Stimulated activated CD8-positive, alpha-beta memory T cell treated with anti-CD3 and anti-CD28 coated beads, Interleukin-12 subunit alpha, Interleukin-12 subunit beta, amount 100 ng/mL, for 1 hour (primary cell): ENCODE measurements around the gene NKX1-2.
"Not testable (repeated sequence)": the region's sequence is repeated elsewhere in the genome, so short reads cannot be mapped to it uniquely, and the experiment has no call there.

ENCODE experiments used
- DNase-seq: peaks from one replicate; pipeline ENCODE4 v3.0.0-alpha.2; 2020; ENCODE audit warnings: low read depth

The NKX1-2 gene

DNA sequence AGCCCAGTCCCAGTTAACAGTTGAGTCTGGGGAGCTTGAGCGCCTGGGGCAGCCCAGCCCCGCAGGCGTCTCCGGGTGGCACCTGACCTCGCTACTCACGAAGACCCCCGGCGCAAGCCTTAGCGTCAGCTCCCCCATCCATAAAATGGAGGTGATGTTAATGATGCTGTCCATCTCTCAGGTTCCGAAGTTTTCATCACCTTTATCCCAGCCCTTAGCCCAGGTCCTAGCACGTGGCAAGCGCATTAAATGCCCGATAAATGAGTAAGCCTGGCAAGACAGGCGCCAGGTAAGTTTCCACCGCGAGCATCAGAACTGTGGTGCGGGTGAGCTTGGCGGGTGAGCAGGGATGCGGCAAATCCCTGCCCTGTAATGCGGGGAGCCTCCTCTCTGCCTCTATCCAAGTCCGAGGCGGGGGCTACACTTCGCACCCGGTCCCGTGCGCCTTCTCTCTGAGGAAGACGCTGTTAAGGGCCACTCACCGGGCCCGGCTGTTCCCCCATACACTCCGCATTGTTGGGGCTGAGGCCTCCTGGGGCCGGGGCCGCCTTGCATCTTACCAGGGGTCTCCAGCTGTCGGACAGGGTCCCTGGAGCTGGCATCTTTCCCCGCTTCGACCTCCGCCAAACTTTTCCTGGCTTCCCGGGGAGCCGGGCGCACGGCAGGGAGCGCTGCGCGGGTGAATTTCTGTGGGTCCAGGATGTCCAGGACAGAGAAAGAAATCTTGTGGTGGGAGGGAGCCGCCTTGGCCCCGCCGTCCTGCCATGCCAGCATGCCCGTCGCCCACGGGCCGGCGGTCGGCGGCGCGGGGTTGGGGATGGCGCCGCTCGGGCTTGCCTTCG, 444 bp downstream of the NKX1-2 start:
- DNase-seq = no peak

DNA sequence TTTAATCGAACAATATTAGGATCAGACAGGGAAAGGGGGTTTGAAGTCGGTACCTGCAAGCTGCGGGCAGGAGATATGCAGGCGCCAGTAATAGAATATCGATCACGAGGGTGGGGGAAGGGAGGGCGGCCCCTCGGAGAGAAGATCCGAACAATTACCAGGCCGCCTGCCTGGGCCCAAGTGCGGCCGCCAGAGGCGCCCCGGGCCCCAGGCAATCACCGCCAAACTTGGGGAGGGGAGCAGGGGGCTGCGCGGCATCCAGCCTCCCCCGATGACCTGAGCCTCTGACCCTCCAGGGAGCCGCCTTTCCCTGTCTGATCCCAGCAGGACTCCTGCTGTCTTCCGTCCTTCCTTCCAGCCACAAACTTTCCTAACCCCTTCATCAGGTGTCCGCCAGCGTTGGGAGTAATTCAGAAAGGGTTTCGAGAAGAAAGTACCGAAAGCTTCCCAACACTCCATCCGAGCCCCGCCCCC, 1.1 kb downstream of the NKX1-2 start:
- no peak for DNase-seq

DNA sequence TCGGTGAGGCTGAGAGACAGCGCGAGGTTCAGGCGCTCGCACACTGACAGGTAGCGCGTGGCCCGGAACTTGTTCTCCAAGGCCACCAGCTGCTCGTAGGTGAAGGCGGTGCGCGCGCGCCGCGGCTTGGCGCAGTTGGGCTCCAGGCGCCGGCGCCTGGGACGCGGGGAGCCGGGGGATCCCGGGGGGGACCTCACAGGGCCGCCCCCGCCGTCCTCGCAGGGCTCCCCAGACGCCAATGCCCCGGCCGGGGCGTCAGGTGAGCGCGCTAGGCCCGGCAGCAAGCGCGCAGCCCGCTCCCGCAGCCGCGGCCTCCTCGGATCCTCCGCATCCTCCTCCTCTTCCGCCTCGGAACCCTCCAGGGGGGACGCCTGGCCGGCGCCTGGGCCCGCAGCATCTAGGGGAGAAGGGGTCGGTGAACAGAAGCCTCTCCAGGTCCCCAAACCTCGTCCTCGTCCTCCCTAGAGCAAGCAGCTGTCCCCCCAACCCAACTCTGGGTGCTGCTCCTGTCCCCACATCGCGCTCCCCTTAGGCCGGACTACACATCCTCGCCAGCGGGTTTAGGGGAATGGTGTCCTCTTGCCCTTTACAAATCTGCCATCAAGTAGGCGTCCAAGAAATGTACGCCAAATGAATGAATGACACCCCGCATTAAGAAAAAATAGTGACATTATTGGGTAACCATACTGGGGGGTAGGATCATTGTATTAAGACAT, 1.9 kb downstream of the NKX1-2 start:
- no peak for DNase-seq

DNA sequence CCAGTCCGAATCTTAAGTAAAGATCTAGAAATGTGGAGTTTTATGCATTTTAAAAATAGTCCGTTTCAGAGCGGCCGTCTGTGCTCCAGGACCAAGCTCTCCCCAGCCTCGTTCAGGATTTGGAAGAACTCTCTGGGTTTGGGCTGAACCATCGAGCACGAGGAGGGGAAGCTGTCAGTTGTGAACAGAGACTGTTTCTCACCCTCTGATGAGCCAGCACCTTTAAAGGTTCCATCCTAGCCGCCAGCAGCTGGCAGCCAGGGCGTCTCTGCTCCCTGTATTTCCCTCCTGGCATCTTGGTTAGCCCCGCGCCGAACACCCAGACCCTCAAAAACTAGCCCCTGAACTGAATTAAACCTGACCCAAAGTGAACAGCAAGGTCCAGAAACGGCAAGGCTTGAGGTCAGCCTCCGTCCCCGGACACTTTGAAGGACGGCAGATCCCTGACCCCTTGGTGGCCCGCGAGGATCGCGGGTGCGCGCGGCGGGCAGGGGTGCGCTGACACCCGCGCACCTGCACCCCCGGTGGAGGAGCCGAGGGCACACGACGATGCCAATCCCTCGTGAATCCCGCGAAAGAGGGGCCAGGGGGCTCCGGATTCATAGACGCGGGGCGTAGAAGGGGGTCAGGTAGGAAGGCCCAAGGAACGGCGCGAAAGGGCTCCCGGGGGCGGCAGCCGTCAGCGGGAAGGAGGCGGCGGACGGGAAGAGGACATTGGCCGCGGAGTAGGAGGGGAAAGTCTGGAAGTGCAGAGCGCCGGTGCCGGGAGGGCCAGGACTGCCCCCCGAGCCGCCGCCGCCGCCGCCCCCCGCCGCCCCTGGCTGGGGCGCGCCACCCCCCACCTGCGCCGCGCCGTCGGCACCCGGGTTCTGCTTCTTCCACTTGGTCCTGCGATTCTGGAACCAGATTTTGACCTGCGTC, 2.7 kb downstream of the NKX1-2 start:
- no peak for DNase-seq

DNA sequence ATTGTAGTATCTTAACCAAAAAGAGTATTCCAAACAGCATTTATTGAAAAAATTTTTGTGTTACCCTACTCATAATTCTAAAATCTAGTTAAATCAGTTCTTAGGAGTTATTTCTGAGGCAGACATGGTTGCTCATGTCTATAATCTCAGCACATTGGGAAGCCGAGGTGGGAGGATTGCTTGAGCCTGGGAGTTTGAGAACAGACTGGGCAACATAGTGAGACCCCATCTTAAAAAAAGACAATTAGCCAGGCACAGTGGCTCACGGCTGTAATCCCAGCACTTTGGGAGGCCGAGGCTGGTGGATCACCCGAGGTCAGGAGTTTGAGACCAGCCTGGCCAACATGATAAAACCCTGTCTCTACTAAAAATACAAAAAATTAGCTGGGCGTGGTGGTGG, 8.1 kb downstream of the NKX1-2 start:
- DNase-seq = not testable (repeated sequence)

DNA sequence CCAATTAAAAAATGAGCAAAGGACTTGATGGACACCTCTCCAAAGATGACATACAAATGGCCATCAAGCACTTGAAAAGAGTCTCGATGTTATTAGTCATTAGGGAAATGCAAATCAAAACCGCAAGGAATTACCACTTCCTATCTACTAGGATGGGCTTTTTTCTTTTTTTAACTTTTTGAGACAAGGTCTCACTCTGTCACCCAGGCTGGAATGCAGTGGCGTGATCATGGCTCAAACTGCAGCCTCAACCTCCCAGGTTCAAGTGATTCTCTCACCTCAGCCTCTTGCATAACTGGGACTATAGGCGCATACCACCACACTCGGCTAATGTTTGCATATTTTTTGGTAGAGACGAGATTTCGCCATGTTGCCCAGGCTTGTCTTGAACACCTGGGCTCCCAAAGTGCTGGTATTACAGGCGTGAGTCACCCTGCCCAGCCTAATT, 13.6 kb downstream of the NKX1-2 start:
- no peak for DNase-seq

DNA sequence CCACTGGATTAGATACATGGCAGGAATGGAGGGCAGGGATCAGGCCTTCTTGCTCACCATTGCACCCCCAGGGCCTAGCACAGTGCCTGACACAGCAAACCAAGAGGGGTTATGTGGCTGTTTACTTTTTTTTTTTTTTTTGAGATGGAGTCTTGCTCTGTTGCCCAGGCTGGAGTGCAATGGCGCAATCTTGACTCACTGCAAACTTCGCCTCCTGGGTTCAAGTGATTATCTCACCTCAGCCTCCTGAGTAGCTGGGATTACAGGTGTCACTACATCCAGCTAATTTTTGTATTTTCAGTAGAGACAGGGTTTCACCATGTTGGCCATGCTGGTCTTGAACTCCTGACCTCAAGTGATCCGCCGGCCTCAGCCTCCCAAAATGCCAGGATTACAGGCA, 14.2 kb downstream of the NKX1-2 start:
- DNase-seq = not testable (repeated sequence)

DNA sequence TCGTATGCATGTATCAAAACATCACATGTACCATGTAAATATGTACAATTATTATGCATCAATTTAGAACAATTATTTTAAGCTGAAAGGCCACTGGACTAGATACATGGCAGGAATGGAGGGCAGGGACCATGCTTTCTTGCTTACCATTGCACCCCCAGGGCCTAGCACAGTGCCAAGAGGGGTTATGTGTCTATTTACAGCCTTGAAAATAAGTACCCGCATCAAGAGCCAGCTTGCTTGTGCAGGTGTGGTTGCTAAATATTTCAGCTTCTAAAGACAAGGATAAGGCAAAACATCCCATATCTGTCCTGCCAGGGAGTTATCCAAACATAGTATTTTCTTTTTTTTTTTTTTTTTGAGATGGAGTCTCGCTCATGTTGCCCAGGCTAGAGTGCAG, 16.4 kb downstream of the NKX1-2 start:
- DNase-seq = no peak

DNA sequence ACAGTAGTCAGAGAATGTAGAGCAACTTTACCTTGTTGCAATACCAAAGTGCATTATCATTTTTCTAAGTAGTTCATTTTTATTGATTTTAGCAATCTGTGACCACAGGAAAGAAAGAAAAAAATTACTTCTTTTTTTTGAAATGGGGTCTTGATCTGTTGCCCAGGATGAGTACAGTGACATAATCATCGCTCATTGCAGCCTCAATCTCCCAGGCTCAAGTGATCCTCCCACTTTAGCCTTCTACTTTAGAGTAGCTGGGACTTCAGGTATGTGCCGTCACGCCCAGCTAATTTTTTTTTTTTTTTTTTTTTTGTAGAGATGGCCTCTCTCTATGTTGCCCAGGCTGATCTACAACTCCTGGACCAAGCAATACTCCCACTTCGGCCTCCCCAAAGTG, 19.8 kb downstream of the NKX1-2 start:
- DNase-seq = no peak

DNA sequence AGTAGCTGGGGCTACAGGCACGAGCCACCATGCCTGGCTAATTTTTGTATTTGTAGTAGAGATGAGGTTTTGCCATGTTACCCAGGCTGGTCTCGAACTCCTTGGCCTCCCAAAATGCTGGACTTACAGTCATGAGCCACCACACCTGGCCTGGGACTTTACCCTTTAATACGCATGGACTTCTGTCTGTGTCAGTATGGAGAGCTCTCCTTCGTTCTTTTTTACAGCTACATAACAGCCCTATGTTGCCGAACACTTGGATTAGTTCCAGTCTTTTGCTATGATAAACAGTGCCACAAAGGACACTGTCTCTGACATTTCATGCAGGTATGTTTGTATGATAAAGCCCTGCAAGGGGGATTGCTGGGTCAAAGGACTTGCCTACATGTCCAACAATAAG, 20.3 kb downstream of the NKX1-2 start:
- DNase-seq = no peak

DNA sequence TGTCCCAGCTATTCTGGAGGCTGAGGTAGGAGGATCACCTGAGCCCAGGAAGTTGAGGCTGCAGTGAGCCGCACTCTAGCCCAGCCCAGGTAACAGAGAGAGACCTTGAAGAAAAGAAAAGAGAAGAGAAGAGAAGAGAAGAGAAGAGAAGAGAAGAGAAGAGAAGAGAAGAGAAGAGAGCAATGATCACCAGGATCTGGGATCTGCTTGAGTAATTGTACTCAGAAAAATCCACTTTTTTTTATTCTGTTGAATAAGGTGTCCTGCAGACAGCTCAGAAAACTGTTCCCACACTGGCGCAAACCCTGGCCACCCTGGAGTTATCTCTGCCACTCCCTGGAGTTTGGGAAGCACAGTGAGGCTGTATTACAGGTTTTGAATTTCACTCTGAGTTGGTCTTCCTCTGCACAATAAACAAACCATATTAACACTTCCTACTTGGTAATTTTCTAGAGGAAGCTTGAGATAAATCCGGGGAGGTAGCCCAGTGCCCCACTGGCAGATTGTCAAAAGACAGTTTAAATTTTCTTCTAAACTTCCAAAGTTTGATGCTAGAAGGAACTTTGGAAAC, 21.5 kb downstream of the NKX1-2 start:
- no peak for DNase-seq

DNA sequence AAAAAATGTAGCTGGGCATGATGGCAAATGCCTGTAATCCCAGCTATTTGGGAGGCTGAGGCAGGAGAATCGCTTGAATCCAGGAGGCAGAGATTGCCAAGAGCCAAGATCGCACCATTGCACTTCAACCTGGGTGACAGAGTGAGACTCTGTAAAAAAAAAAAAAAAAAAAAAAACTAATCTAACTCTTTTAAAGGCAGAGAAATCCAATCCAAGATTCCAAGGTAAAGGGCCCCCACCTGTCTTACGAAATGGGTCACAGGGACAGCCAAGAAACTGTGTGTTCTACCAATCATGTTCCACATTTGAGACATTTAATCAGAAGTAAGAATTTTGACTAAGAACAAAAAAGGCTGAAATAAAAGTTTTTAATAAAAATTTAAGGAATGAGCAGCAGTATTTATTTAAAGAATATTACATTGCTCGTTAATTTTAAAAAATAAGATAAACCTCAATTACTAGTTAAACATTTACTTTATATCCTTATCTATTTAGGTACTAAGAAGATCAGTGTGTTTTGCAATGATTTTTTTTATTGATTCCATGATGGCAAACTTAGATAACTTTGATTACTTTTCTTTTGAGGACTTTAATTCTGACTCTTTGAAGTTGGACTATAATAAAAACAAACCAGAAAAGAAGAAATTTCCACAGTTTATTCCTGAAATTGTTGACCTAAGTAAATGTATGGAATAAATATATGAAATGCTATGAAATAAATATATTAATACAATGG, 24.4 kb downstream of the NKX1-2 start:
- no peak for DNase-seq

DNA sequence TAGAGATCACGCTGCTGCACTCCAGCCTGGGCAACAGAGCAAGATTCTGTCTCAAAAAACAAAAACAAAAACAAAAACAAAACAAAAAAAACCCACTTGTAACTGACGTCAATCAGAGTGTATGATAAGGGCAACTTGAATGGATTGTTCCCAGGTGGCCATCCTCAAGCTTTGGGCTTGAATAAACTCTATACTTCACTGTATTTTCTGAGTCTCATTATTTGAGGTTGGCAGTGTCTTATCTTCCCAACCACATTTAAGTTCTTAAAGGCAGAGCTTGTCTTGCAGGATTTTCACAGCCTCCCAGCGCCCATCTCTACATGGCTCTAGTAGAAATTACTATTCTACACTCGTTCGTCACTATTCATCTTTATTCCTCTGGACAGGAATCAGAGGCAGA, 26.0 kb downstream of the NKX1-2 start:
- DNase-seq = no peak

DNA sequence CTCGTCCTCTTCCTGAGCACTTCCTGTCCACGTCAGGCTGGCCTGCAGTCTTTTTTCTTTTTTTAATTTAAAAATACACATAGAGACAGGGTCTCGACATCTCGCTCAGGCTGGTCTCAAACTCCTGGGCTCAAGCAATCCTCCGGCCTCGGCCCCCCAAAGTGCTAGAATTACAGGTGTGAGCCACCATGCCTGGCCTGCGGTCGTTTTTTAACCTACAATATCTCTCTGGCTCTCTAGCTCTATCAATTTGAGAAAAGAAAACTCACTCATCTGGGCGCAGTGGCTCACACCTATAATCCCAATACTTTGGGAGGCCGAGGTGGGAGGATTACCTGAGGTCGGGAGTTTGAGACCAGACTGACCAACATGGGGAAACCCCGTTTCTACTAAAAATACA, 27.1 kb downstream of the NKX1-2 start:
- no peak for DNase-seq

DNA sequence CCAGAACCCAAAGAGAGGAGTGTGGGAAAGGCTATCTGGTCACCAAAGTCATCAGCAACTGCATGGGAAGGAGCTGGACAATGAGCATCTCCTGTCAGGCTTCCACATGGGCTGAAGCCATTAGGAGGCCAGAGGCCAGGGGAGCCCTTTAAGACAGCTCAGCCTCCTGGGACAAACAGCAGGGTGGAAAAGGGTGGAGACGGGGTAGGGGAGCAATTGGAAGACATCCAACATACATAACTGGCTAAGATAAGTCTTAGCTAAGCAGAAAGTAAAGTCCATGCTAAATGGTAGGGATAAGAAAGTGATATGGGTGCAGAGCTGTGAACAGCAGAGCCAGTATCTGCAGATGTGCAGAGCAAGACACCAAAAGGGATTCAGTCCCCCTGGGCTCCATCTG, 29.6 kb downstream of the NKX1-2 start:
- no peak for DNase-seq

DNA sequence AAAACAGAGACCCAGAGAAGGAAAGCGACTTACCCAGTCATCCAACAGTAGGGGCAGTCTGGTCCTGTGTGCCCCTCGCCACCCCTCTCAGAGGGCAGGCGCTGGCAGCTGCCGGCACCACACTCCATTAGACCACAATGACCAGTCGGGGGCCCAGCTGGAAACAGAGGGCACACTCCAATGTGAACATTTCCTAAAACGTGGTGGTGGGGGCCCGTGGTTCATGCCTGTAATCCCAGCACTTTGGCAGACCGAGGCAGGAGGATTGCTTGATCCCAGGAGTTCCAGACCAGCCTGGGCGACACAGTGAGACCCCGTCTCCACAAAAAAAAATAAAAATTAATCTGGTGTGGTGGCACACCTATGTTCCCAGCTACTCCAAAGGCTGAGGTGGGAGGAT, 30.2 kb downstream of the NKX1-2 start:
- no peak for DNase-seq

DNA sequence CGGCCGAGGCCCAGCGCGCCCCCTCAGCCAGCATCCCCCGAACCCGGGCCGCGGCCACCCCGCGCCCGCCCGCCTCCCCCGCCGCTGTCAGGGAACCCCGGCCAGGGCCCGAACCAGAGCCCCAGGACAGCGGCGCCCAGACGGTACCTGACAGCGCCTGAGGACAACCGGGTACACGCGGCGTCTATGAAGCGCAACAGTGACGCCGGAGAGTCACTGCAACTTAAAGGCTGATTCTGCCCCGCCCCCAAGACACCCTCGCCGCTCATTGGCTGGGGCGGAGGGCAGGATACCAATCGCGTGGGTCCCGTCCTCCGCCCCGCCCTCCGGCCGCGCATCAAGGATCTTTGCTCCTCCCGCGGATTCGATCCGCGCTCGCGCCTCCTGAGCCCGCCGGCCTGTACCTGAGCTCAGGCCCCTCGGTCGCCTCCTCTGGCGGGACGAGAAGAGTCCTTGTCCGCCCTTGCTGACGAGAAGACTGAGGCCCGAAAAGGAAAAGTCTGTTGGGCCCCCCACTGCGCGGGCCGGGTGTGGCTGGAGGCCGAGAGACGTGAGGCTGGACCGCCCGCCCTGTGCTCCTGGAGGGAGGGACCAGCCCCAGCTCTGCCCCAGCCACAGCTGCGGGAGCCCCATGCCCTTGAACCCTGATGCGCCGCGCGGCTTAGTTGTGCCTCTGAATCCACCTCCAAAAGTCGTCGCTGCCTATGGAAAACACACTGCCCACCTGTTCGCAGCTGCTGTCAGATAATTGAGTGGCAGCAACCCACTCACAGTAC, 30.9 kb downstream of the NKX1-2 start, which contains the start of gene OAT:
TSS of gene OAT (minus strand) at position 198 of the 776 bp plus-strand sequence. CDS start 6,752 bp downstream, outside the sequence.
- DNase-seq = peak; percentile 93

DNA sequence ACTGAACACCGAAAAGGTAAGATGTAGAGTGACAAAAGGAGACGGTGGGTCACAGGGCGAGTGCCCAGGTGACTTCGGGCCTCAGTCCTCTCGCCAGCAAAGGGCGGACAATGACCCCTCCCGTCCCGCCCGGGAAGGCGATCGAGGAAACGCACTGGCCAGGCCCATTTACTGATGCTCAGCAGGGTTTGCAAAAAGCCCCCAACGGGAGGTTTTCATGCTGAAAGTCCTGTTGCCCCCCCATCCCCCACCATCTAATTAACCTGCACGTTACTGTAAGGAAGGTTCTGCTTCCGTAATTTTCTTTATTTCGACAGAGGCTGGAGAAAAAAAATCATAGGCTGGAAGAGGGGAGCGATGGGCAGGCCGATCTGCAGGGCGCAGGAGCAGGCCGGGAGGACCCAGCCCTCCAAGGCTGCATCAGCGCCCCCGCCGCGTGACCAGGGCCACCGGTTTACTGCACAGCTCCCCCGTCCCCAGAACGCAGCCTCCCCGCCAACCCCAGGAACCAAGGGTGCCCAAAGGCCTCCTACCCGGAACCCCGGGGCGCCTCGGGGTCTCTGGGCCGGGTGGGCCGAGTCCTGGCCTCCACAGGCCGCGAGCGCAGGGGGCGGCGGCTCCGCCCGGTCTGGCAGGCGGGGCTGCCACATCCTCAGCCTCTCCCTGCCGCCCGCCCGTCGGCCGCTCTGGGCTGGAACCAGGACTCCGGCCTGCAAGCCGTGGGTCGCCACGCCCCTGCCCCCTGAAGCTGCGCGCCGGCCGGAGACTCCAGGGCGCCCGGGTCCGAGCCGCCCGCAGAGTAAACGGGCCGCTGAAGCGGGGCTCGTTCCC, 31.7 kb downstream of the NKX1-2 start:
- peak; percentile 8 for DNase-seq

DNA sequence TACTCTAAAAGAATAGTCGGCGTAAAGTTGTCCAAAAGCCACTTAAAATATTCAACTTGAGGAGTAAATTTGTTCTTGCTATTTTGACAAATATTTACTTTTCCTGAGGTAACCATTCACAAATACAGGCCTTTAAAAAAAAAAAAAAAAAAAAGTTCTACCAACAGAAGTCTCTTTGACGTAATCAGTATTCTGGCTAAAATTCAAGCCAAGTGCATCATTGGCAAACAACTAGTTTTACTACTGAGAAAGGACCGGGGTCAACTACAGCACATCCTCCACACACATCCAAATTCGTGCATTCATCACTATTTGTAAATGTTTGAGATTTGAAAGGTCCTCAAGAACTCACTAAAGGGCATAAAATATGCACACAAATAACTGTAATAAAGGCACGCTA, 33.1 kb downstream of the NKX1-2 start:
- DNase-seq = no peak
